HG02852 (cell line): ENCODE data around the gene MTHFD2L.
"Not testable (repeated sequence)": the region's sequence is repeated elsewhere in the genome, so short reads cannot be mapped to it uniquely, and the experiment has no call there.

Experiments used
- ATAC-seq: cut with Tn5 transposase; IDR thresholded peaks from one replicate; pipeline ENCODE4 v1.9.1; 2021; ENCODE audit warnings: mild to moderate bottlenecking, moderate library complexity; ENCODE audit not compliant: unreplicated experiment

MTHFD2L gene

DNA sequence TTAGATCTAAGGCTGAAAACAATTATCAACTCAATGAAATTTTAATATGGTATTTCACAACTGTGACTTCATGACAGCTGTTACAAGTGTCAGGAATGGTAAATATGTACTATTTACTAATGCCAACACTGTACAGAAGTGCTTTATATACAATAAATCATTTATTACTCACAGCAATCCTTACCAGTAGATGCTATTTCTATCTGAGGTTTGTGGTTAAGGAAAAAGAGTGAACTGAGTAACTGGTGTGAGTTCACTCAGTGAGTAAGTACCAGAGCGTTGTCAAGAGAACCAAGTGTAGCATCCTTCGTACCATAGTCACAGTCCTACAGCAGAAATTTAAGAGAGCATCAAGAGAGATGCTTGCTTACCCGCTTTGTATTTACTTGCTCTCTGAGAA lies 23.3 kb downstream of the MTHFD2L start:
- no peak for ATAC-seq

DNA sequence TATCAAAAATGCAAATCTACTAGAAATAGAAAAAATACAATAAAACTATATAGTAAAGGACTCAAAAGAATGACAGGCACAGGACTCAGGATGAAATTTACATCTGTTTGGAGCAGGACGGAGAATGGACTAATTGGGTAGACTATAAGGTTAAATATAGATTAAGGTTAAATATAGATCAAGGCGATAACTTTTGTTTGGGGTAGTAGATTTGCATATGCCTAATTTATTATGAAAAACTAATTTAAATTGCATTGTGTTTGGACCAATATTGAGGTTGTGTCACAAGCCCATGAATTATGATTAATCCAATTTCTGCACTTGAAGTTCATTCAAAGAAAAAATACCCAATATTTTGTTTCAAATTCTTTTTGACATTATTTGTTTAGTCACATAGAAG lies 31.0 kb downstream of the MTHFD2L start:
- no peak for ATAC-seq

DNA sequence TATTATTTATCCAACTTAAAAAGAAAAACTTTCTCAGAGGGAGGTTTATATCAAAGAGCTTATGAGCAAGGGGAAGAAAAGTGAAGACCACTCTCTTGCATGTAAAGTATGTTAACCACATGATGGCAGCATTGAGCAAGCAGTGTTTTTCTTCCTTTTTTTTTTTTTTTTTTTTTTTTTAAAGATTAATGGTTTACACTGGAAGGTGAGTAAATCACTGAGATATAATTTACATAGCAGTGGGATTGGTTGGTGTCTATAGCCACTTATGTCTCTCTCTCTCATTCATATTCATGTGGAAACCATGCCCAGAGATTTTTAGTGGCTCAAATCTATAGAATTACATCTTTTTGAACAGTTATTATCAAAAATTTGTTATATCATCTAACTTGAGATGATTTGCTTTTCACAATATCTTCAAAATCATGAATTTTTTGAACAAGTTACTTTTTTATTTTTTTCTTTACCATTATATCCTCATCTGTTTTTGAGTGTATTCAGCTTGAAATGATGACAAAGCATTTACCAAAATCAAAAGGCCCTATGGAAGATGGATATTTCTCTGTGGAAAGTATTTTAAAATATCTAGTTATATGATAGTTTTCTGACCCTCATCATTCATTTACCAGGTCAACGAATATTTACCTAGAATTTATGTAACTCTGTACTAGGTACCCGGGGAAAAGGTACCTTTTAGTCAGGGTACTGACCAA lies 31.6 kb downstream of the MTHFD2L start:
- ATAC-seq: no peak

DNA sequence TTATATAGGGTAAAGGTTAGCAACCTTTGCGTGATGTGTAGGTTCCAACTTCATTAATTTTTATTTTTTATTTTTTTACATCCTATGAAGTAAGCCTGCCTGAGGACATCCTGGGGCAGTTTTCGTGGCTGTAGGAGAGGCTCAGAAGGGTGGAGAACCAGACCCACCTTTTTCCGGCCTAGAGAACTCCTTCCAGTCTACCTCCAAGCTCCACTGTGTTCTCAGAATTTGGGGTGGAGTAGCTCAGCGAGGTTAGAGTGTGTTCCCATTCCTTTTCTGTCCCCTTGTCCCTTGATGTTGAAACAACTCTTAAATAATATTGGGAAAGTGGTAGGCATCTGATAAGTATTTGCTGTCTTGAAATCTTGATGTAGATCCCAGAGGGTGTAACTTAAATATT lies 32.4 kb downstream of the MTHFD2L start:
- ATAC-seq: no peak

DNA sequence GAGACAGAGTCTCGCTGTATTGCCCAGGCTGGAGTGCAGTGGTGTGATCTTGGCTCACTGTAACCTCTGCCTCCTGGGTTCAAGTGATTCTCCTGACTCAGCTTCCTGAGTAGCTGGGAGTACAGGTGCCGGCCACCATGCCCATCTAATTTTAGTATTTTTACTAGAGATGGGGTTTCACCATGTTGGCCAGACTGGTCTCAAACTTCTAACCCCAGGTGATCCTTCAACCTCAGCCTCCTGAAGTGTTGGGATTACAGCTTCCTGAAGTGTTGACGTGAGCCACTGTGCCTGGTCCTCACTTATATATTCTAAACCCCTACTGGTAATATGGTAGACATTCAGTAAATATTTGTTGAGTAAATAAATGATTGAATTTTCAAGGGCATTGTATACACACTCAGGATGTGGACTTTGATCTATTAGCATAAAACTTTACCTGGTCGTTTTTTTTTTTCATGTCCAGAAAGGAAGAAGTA lies 33.0 kb downstream of the MTHFD2L start:
- ATAC-seq: no peak

DNA sequence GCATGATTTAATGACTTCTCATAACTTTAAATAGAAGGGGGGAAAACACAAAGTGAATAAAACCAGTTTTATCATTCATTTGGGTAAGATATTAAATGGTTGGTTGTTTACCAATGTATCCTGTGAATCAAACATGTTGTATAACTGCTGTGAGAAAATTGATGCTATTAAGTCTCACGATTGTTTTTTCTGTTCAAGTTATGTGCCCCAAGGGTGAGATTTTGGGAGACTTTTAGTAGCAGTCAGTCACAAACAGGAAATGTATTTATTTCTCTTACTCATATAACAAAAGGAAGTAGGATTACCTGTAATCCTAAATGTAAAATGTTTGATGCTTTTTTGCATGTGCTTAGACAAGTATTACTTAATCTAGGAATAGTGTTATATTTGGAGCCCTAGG lies 39.2 kb downstream of the MTHFD2L start:
- no peak for ATAC-seq

DNA sequence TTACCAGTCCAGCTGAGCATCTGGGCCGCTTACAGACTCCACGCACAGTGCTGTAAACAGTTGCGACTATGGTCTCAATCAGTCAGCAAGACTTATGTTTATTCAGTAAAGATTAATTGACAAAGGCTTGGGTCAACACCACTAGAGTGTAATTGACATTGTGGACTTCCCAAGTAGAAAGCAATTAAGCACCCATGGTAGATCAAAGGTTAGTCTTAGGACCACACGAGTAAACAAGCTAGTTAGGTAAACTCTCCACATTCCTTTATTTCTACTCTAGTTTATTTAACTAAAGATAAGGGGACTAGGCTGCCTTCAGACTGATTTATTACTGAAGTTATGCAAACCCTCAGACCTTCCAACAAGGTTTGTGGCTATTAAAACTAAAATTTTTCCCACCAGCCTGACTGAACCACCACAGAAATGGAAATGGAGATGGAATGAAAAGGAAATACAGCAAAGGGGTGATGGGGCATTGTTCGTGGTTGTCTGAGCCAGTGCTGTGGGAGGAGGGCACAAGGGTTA lies 44.2 kb downstream of the MTHFD2L start:
- no peak for ATAC-seq

DNA sequence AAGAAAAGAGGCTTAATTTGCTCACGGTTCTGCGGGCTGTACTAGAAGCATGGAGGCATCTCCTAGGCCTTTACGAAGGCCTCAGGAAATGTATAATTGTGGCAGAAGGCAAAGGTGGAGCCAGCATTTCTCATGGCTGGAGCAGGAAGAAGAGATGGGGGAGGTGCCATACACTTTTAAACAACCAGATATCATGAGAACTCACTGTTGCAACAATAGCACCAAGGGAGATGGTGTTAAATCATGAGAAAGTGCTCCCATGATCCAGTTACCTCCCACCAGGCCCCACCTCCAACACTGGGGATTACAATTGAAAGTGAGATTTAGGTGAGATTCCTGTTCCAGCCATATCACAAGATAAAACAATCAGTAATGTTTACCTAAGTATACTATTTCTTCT lies 45.5 kb downstream of the MTHFD2L start:
- ATAC-seq: no peak

DNA sequence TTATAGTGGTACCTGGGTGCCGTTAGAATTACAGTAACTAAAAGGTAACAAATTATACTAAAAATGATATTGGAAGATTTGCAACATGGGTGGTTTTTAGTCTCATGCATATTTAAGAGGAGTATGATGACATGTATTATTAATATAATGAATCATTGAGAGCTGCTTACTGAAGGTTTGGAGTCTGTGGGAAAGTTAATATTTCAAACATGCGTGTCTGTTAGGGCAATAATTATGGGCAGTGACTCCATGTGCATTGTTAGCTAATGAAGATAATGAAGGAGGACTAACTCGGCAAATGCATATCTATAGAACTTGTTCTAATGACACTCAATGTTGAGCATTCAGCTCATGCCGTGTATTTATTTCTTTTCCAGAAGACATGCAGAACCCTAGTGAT lies 47.1 kb downstream of the MTHFD2L start:
- ATAC-seq: no peak

DNA sequence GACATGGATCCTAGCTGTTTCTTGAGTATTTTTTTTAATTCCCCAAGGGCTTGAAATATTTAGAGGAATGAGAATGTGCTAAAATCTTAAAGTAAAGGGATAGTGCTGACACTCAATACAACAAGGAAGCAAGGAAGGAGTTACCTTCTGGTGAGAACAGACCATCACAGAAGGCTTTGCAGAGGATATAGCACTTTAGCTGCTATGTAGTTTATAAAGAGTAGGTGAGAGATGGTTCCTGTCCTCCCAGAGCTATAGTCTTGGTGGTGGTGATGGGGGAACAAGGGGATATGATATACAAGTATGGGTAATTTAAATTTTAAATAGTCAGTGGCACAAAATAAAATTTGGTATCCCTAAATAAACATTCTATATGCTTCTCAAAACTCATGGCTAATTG lies 47.6 kb downstream of the MTHFD2L start:
- no peak for ATAC-seq

DNA sequence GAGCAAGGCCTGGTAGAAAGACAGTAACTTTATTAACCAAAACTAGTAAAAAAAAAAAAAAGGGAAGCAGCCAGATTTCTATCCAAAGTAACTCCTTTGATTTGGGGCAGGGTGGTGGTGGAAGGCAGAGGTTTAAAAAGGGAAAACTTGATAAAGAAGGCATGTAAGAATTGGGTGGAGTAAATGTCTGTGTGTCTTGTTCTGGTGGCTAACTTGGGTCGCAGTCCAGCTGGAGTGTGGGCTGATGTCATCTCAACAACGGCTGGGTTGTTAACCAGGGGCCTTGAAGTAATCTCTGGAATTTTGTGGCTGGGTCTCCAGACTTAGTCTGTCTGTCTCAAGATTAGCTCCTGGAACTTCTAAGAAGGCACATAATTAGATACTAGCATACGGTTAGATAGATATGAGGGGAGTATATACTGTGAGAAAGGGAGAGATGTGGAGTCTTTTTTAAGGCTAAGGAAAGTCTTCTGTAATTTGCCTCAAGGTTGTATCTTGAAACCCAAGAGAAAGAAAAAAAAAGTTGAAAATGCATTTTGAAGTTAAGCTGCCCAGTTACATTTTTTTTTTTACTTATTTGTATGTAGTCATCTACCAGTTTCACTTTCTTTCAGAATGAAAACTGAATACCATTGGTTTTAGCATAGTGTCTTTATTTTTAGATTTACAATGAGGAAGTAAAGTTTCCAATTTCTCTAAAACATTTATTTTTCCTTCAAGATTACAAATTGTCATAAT lies 48.3 kb downstream of the MTHFD2L start:
- ATAC-seq: peak; percentile 85

DNA sequence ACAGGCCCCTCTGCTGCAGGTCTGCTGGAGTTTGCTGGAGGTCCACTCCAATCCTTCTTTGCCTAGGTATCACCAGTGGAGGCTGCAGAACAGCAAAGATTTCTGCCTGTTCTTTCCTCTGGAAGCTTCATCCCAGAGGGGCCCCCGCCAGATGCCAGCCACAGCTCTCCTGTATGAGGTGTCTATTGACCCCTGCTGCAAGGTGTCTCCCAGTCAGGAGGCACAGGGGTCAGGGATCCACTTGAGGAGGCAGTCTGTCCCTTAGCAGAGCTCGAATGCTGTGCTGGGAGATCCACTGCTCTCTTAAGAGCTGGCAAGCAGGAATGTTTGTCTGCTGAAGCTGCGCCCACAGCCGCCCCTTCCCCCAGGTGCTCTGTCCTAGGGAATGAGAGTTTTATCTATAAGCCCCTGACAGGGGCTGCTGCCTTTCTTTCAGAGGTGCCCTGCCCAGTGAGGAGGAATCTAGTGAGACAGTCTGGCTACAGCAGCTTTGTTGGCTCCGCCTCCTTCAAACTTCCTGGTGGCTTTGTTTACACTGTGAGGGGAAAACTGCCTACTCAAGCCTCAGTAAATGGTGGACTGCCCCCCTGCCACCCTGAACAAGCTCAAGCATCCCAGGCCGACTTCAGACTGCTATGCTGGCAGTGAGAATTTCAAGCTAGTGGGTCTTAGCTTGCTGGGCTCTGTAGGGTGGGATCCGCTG lies 56.7 kb downstream of the MTHFD2L start:
- not testable (repeated sequence) for ATAC-seq

DNA sequence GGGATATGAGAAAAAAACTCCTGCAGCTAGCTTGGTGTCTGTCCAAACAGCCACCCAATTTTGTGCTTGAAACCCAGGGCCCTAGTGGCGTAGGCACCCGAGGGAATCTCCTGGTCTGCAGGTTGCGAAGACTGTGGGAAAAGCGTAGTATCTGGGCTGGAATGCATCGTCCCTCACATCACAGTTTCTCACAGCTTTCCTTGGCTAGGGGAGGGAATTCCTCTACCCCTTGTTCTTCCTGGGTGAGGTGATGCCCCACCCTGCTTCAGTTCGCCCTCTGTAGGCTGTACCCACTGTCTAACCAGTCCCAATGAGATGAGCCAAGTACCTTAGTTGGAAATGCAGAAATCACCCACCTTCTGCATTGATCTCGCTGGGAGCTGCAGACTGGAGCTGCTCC lies 57.3 kb downstream of the MTHFD2L start:
- ATAC-seq: not testable (repeated sequence)

DNA sequence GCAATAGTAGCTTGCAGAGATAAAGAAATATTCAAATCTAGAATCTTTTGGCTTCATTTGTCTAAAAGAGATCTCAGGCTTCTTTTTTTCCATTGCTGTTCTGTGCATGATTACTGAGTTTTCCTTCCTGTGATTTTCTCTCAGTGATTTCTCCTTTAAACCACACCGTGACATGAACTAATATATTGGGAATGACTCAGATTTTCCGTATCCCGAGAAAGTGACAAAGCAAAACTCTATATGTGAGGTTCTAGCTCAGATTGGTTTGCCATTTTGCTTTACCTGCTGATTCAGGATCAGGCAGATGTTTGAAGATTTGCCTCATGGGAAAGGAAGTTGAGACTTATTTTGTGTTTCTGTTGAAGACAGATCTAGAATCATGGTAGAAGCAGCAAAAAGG lies 59.4 kb downstream of the MTHFD2L start:
- ATAC-seq: no peak

DNA sequence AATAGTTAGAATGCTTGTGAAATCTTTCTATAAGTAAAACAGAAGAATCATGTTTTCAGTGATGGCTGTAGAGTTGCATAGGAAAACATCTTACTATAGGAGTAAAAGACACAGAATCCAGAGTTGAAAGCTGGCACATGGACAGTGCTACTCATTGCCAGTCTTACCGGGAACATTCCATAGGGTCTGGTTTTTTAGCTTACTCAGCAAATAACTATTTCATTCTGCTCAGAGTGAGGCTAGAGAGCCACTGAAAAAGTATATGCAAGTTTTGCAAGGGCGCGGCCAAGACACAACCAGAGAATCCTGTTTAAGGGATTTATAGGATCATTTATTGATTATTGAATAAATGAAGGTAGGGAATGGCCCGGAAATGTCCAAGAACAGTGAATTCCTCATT lies 60.3 kb downstream of the MTHFD2L start:
- no peak for ATAC-seq

DNA sequence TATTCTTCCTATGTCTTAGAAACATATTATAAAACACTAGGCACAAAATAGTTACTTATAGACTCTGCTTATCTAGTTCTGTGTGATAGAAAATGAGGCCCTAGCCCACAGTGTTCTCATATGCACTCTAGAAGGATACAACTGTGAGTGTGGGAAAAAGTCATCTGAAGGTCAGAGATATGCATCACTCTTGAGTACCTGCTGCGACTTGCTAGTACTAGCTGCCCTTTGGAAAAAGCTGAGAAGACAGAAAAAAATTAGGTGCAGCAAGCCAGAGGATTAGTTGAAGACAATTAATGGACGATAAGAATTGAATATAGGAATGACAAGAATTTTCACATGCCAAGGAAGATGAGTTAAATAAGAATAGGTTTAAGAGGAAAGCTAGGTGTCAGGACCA lies 61.3 kb downstream of the MTHFD2L start:
- ATAC-seq: no peak

DNA sequence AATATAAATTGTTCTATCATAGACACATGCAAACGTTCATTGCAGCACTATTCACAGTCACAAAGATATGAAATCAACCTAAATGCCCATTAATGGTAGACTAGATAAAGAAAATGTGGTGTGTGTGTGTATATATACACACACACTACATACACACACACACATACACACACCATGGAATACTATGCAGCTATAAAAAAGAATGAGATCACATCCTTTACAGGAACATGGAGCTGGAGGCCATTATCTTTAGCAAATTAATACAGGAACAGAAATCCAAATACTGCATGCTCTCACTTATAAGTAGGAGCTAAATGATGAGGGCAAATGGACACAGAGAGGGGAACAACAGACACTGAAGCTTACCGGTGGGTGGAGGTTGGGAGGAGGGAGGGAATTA lies 65.2 kb downstream of the MTHFD2L start:
- ATAC-seq: no peak

DNA sequence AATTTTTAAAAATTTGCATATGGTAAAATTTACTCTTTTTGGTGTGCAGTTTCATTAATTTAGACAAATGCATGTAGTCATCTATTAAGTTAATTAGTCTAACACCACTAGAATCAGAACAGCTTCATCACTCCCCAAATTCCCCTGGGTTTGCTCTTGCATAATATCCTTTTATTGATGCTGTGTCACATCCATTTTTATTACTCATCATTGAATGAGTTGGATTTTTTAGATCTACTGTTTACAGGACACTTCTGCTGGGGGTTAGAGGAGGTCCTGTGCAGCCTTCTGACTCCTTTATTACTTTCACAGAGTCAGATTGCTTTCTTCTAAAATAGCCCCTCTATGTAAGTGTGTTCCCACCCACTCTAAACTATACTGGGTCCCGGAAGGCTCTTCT lies 65.9 kb downstream of the MTHFD2L start:
- ATAC-seq: no peak

DNA sequence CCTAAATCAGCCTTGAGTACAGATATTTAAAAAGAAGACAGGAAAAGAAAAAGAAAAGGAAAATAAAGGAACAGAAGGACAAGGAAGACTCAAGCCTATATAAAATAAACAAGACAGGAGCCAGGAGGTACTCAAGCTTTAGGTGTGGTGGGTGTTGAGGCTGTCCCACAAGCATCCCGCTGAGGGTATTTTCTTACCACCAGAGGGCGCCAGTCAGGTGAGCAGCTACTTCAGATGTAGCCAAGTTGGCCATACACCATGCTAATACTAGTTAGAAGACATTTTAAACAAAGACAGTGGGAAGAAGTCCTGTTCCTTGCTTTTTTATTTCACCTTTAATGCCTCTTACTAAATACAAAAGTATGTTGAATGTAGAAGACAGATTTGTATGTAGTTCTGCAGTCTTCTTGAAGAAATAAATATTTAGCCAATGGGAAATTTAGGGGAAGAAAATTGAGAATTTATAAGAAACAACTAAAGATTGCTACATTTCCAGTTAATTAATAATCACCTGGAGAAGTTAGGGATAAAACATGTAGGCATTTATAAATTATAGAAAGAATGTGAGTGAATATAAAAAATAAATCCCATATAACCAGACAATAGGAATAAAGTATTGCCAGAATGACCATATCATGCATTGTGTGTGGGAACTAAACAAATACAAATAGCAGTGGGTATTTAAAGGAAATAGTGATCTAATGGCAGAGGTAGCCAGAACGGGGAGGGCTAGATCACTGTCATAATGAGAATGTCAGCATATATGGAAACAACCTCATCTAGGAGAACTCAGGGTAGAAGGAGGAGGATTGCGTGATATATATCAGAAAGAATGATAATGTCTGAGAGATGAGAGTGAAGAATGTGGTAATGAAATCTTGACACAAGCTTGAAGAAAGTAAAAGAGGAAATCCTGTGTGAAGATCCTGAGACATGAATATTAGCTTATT lies 71.0 kb downstream of the MTHFD2L start:
- peak; percentile 95 for ATAC-seq

DNA sequence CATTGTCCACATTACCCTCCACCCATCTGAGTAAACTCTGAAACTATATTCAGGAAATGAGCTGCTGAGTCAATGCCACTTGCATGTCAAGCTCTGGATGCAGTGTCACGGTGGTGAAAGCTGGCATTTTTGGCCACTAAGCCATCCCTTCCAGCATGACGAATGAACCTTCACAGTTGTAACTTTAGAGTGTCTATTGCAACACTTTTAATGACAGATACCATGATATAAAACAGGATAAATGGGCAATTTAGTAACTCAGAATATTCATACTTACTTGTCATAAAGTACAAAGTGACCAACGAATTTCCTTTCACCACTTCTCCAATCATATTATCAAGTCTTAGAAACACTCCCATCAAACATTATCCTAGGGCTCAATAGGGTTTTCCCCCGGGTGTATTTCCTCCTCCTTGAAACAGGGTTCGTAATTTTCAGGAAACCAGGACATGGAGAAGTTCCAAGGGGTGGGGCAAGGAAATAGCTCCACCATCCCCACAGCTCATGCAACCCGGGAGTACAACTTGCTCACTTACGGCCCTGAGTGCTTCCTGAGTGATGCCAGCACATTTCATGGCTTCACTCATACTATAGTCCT lies 73.1 kb downstream of the MTHFD2L start:
- ATAC-seq: no peak
